HepG2 (cell line): ENCODE results near the gene POU5F1.
"Not testable (repeated sequence)": the region's sequence is repeated elsewhere in the genome, so short reads cannot be mapped to it uniquely, and the experiment has no call there.

ENCODE experiments used
- CBX5 ChIP-seq: sonication (generic); formaldehyde crosslinking; IDR thresholded peaks from 2 replicates; pipeline ENCODE4 v1.4.0; 2020; ENCODE audit warnings: missing genetic modification reagents, borderline replicate concordance
- EZH2 ChIP-seq: conservative IDR thresholded peaks from 2 replicates; pipeline ENCODE4 v1.6.1; 2012; ENCODE audit warnings: mild to moderate bottlenecking, low read depth, low read length, moderate library complexity
- FOXA1 ChIP-seq, 2 experiments: fragments of 450-650 bp in 1 of 2; sonication (generic) in 1 of 2; formaldehyde crosslinking in 1 of 2; IDR thresholded peaks; 2 replicates each; pipeline versions ENCODE4 v1.4.0 to v1.6.1; 2016 to 2020; ENCODE audit warnings: missing genetic modification reagents in 1 of 2
- HDAC6 ChIP-seq: fragments of 200-600 bp; sonication (generic); IDR thresholded peaks from 2 replicates; pipeline ENCODE4 v1.7.0; 2017; ENCODE audit warnings: mild to moderate bottlenecking, antibody characterized with exemption, low read length, low read depth
- NFRKB ChIP-seq: fragments of 450-650 bp; IDR thresholded peaks from 2 replicates; pipeline ENCODE4 v1.6.1; 2017
- PHF8 ChIP-seq: sonication (generic); formaldehyde crosslinking; IDR thresholded peaks from 2 replicates; pipeline ENCODE4 v1.5.0; 2020; ENCODE audit warnings: missing genetic modification reagents
- ZBTB8A ChIP-seq: sonication (generic); formaldehyde crosslinking; IDR thresholded peaks from 2 replicates; pipeline ENCODE4 v1.4.0; 2020; ENCODE audit warnings: mild to moderate bottlenecking, low read depth, missing genetic modification reagents, borderline replicate concordance
- TF ChIP-seq, protein P1 (sequence below): sonication (generic); formaldehyde crosslinking; IDR thresholded peaks from 2 replicates; pipeline ENCODE4 v1.4.0; 2020; ENCODE audit warnings: missing genetic modification reagents, borderline replicate concordance
- TF ChIP-seq, protein P2 (sequence below): sonication (generic); formaldehyde crosslinking; IDR thresholded peaks from 2 replicates; pipeline ENCODE4 v1.4.0; 2020; ENCODE audit warnings: missing genetic modification reagents, borderline replicate concordance
- TF ChIP-seq, protein P3 (sequence below): sonication (generic); formaldehyde crosslinking; IDR thresholded peaks from 2 replicates; pipeline ENCODE4 v1.4.0; 2020; ENCODE audit warnings: missing genetic modification reagents, mild to moderate bottlenecking, borderline replicate concordance

DNA sequence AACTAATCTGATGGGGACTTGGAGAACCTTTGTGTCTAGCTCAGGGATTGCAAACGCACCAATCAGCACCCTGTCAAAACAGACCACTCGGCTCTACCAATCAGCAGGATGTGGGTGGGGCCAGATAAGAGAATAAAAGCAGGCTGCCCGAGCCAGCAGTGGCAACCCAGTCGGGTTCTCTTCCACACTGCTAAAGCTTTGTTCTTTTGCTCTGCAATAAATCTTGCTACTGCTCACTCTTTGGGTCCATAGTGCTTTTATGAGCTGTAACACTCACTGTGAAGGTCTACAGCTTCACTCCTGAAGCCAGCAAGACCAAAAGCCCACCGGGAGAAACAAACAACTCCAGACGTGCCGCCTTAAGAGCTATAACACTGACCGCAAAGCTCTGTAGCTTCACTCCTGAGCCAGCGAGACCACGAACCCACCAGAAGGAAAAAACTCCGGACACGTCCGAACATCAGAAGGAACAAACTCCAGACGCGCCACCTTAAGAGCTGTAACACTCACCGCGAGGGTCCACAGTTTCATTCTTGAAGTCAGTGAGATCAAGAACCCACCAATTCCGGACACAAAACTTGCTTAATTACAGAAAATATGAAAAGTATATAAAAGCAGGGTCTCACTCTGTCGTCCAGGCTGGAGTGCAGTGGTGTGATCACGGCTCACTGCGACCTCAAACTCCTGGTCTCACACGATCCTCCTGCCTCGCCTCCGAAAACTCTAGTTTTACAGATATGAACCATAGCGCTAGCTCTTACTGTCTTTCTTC is 26.0 kb upstream of the POU5F1 start:
- not testable (repeated sequence) for TF ChIP-seq FOXA1 (IDR thresholded peaks at IDR 0.05); FOXA1 (CRISPR knock-in tag; IDR thresholded peaks at IDR 0.05); CBX5 (CRISPR knock-in tag); EZH2; NFRKB; PHF8 (CRISPR knock-in tag); ZBTB8A (CRISPR knock-in tag); HDAC6
- TF ChIP-seq, protein P1, sequence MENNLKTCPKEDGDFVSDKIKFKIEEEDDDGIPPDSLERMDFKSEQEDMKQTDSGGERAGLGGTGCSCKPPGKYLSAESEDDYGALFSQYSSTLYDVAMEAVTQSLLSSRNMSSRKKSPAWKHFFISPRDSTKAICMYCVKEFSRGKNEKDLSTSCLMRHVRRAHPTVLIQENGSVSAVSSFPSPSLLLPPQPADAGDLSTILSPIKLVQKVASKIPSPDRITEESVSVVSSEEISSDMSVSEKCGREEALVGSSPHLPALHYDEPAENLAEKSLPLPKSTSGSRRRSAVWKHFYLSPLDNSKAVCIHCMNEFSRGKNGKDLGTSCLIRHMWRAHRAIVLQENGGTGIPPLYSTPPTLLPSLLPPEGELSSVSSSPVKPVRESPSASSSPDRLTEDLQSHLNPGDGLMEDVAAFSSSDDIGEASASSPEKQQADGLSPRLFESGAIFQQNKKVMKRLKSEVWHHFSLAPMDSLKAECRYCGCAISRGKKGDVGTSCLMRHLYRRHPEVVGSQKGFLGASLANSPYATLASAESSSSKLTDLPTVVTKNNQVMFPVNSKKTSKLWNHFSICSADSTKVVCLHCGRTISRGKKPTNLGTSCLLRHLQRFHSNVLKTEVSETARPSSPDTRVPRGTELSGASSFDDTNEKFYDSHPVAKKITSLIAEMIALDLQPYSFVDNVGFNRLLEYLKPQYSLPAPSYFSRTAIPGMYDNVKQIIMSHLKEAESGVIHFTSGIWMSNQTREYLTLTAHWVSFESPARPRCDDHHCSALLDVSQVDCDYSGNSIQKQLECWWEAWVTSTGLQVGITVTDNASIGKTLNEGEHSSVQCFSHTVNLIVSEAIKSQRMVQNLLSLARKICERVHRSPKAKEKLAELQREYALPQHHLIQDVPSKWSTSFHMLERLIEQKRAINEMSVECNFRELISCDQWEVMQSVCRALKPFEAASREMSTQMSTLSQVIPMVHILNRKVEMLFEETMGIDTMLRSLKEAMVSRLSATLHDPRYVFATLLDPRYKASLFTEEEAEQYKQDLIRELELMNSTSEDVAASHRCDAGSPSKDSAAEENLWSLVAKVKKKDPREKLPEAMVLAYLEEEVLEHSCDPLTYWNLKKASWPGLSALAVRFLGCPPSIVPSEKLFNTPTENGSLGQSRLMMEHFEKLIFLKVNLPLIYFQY (CRISPR knock-in tag) = not testable (repeated sequence)
- TF ChIP-seq, protein P2, sequence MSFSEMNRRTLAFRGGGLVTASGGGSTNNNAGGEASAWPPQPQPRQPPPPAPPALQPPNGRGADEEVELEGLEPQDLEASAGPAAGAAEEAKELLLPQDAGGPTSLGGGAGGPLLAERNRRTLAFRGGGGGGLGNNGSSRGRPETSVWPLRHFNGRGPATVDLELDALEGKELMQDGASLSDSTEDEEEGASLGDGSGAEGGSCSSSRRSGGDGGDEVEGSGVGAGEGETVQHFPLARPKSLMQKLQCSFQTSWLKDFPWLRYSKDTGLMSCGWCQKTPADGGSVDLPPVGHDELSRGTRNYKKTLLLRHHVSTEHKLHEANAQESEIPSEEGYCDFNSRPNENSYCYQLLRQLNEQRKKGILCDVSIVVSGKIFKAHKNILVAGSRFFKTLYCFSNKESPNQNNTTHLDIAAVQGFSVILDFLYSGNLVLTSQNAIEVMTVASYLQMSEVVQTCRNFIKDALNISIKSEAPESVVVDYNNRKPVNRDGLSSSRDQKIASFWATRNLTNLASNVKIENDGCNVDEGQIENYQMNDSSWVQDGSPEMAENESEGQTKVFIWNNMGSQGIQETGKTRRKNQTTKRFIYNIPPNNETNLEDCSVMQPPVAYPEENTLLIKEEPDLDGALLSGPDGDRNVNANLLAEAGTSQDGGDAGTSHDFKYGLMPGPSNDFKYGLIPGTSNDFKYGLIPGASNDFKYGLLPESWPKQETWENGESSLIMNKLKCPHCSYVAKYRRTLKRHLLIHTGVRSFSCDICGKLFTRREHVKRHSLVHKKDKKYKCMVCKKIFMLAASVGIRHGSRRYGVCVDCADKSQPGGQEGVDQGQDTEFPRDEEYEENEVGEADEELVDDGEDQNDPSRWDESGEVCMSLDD = not testable (repeated sequence)
- TF ChIP-seq, protein P3, sequence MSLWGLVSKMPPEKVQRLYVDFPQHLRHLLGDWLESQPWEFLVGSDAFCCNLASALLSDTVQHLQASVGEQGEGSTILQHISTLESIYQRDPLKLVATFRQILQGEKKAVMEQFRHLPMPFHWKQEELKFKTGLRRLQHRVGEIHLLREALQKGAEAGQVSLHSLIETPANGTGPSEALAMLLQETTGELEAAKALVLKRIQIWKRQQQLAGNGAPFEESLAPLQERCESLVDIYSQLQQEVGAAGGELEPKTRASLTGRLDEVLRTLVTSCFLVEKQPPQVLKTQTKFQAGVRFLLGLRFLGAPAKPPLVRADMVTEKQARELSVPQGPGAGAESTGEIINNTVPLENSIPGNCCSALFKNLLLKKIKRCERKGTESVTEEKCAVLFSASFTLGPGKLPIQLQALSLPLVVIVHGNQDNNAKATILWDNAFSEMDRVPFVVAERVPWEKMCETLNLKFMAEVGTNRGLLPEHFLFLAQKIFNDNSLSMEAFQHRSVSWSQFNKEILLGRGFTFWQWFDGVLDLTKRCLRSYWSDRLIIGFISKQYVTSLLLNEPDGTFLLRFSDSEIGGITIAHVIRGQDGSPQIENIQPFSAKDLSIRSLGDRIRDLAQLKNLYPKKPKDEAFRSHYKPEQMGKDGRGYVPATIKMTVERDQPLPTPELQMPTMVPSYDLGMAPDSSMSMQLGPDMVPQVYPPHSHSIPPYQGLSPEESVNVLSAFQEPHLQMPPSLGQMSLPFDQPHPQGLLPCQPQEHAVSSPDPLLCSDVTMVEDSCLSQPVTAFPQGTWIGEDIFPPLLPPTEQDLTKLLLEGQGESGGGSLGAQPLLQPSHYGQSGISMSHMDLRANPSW (CRISPR knock-in tag) = not testable (repeated sequence)
